ENCODE results near the gene RPUSD1. TPM values are rescaled to one million over a fixed set of nuclear protein-coding genes. Genes with fewer than 3 reads are reported as not detected.

Gene RPUSD1
- total RNA-seq, 1 experiment from 2014 or later, result 12.6 TPM

DNA sequence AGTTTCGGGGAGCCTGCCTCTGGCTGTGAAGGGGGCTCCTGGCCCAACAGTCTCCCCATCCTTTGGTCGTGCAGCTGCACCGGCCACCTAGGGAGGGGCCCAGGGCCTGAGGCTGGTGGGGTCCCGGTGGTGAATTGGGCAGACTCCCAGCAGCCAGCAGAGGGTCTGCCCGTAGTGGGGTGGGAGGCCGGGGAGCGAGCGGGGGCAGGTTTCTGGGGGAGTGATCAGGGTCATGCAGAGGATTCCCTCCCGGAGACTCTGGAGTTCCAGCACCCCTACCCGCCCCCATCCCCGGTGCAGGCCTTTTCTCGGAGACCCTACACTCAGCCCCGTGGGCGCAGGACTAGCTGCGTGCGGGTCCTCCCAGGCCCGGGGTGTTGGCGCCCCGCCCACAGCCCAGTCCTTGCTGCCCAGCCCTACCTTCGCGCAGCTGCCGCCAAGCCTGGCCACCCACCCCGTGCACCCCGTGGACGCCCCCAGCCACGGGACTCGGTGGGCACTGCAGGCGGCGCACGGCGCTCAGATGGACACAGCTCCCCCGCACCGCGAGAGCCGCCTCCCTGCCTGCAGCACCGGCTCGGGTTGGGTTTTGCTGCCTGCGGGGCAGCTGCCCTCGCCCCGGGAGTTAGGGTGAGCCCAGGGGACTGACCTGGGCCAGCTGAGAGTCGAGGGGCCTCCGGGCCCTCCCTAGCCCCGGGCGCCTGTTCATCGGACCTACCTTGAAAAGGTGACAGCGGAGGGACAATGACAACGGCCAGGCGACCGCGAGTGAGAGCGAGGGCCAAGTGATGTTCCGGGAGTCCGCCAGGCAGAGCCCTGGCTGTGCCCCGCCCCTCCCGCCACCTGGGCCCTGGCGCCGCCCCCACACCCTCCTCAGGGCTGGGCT is 12.0 kb upstream of the RPUSD1 start, which contains the start of gene GNG13:
Gene GNG13, minus strand, starts transcription at position 787 of the 886 bp plus-strand sequence. CDS start 1,657 bp downstream, outside the sequence.
- DNase-seq (ENCODE audit: low read depth), result no peak

DNA sequence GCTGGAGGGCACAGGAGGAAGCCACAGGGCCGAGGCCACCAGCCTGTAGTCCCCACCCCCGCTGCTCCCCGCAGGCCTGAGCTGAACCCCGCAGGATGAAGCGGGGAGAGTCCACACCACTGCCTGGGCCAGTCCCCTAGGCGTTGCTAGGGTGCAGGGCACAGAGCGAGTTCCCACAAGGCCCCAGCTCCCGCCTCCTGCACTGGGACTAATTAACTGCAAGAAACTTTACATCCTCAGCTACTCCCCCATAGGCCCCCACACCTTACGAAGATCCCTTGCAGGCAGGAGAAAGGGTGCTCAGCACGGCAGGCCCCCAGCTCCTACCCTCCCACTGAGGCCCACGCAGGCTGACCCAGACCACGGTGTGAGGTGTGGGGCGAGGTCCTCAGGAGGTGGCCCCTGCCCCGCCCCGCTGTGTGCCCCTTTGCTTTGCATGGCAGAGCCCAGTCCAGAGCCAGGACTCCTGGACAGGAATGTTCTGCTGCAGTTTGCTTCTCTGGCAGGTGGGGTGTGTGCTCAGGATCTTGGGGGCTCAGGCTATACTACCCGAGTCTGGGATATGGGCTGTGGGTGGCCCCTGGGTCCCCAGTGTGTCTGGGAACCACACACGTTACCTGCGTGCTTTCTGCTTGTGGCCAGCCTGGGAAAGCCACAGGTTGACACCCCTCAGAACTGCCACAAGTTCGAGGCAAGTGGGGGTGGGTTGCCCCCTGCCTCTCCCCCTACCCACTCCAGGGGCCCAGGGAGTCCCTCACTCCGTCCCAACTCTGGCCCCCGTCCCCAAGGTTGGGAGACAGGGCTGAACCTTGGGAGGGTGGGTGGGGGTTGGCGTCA is 11.1 kb upstream of the RPUSD1 start:
- DNase-seq (ENCODE audit: low read depth), result no peak

DNA sequence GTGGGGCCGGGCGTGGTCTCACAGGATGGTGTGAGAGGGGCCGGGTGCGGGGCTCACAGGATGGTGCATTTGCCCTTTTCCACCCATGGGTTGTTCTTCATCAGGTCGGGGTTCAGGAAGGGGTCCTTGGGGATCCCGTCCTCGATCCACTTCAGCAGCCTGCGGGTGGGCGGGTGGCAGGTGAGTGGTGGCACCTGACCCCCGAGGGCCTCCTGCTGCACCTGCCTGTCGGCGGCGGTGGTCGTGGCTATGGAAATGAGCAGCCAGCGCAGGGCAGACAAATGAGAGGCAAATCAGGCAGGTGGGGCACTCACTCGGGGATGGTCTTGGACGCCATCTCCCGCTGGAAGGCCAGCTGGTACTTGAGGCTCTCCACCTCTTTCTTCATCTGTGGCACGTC is 10.5 kb upstream of the RPUSD1 start:
- no peak for DNase-seq (ENCODE audit: low read depth)

DNA sequence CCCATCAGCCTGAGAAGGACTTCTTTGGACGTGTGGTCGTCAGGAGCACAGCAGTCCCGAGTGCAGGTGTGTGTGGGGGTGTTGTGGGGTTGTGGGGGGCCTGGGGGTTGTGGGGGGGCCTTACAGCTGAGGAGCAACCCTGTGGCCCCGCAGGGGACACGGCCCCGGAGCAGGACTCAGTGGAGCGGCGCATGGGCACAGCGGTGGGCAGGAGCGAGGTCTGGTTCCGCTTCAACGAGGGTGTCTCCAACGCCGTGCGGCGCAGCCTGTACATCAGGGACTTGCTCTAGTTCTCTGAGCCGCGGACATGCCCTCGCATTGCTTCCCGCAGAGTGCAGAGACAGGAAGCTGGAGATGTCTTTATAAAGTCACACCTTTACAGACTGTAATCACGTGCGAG is 9.5 kb upstream of the RPUSD1 start:
- no peak for DNase-seq (ENCODE audit: low read depth)

DNA sequence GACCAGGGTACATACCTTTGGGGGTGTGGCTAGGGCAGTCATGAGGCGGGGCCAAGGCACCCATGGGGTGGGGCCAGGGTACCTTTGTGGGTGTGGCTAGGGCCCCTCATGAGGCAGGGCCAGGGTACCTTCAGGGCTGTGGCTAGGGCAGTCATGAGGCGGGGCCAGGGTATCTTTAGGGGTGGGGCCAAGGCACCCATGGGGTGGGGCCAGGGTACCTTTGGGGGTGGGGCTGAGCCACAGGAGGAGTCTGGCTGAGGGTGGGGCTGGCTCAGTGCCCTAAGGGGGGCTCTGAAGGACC is 8.9 kb upstream of the RPUSD1 start:
- DNase-seq (ENCODE audit: low read depth), result no peak

DNA sequence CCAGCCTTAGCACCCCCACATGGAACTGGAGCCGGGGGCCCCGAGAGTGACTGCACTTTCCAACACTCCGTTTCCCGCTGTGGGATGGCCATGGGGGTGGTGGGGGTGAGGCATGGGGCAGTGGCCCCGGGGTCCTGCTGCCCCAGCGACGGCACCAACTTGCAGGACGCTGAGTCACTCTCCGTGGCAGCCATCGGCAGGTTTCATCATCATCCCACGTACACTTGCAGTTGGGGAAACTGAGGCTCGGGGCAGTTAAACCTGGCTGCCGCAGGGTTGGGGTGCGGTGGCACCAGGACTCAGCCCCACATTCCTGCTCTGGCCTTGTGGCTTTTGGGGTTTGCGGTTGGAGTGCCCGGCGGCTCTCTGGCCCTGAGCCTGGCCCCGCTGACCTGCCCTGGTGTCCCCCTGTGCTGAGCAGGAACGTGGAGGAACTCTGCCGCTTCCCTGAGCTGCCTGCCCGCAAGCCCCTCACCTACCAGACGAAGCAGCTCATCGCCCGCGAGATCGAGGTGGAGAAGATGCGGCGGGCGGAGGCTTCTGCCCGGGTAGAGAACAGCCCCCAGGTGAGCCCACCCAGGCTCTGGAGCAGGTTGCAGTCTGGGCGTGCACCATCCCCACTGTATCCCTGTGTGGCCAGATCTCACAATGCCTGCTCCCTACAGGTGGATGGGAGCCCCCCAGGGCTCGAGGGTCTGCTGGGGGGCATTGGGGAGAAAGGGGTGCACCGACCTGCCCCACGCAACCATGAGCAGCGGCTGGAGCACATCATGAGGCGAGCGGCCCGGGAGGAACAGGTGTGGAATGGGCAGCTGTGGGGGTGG is 8.3 kb upstream of the RPUSD1 start:
- no peak for DNase-seq (ENCODE audit: low read depth)

DNA sequence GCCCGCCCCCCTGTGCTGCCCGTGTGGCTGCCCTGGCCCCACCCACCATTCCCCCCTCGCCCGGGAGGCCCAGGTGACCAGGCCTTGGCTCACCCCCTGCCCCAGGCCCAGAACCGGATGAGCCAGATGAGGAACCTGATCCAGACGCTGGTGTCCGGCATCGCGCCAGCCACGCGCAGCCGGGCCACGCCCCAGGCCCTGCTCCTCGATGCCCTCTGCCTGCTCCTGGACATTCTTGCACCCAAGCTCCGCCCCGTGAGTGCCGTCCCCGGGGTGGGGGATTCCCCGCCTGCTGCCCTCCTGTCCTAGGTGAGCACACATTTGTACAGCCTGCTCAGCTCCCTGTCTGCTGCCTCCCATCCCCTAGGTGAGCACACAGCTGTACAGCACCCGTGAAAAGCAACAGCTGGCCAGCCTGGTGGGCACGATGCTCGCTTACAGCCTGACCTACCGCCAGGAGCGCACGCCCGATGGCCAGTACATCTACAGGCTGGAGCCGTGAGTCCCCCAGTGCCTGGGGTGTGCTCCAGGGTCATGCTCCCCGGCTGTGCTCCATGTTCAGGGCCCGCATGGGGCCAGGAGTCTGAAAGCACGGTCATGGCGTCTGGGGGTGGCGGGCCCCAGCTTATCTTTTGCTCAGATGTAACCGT is 7.5 kb upstream of the RPUSD1 start:
- no peak for DNase-seq (ENCODE audit: low read depth)

DNA sequence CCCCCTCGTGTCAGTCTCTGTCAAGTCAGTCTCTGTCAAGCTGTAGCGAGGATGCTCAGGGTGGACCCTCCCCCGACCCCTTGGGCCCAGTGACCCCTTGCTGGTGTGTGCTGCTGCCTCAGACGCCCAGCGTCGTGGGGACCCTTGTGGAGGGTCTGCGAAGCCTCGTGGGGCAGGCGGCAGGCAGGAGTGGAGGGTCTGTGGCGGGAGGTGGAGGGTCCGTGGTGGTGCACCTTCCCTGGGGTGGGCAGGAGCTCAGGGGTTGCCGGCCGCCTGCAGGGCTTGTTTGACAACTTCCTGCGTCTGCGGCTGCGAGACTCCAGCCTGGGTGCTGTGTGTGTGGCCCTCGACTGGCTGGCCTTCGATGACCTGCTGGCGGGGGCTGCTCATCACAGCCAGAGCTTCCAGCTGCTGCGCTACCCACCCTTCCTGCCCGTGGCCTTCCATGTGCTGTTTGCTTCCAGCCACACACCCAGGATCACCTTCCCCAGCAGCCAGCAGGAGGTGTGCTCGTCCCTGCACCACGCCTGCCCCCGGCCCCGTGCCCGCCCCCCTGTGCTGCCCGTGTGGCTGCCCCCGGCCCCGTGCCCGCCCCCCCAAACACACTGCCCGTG is 6.8 kb upstream of the RPUSD1 start:
- no peak for DNase-seq (ENCODE audit: low read depth)

DNA sequence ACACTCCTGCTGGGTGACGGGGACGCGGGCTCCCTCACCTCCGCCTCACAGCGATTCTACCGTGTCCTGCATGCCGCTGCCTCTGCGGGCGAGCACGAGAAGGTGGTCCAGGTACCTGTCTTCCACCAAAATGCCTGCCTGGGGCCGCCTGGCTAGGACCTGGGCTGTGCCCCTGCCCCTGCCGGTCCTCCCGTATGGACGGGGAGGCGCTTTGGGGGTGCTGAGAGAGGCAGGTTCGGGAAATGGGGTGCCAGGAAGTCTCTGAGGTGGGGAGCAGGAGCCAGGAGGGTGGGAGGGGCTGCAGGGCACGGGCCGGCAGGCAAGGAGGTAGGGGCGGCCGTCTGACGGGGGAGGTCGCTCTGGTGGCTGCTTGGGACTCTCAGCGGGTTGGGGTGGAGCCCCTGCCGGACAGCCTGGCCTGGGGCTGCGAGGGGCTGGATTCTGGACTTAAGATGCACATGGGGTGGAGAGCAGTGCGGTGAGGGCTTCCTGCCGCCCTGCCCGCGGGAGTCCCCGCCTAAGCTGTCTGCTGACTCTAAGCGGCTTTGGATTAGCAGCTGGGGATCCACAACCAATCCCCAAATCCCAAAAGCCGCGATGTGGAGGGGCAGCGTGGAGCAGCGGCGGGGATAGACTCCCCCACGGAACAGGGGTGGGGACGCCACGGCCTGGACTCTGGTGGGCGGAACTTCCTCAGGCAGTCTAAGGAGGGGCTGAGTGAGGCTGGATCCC is 6.1 kb upstream of the RPUSD1 start:
- no peak for DNase-seq (ENCODE audit: low read depth)

DNA sequence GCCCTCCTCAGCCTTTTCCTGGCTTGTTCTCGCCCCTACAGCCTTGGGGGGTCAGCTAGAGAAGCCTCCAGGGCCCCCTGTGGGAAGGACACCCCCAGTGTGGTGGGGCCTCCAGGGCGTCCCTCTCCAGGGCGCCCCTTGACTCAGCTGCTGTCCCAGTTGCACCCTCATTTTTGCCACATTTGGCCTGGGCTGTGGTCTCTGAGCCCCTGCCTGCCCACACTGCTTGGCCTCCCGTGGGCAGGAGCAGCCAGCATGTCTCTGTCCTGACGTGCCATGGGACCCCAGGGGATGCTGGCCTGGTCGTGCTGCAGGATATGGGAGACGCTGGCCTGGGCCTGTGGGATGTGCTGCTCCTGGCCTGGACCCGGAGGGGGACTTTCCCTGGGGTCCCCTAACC is 5.2 kb upstream of the RPUSD1 start:
- no peak for DNase-seq (ENCODE audit: low read depth)

DNA sequence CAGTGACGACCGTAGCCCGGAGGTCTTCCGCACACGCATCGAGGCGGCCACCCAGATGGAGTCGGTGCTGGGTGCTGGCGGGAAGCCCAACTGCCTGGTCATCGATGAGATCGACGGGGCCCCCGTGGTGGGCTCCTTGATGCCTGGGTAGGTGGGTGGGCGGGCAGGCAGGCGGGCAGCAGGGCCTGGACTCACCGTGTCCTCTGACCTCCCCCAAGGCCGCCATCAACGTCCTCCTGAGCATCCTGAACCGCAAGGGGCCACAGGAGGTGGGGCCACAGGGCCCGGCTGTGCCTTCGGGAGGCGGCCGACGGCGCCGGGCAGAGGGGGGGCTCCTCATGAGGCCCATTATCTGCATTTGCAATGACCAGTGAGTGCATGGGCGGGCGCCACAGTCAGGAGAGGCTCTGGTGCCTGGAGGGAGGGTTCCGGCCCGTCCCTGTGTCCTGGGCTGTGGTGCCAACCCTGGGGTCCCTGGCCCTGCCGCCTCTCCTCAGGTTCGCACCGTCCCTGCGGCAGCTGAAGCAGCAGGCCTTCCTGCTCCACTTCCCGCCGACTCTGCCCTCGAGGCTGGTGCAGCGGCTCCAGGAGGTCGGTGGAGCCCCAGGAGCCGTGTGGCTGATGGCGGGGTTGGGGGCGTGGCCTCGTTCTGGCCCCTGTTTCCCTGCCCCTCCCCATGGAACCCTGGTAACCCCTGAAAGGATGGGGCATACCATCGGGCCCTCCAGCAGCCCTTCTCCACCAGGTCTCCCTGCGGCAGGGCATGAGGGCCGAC is 4.2 kb upstream of the RPUSD1 start:
- no peak for DNase-seq (ENCODE audit: low read depth)

DNA sequence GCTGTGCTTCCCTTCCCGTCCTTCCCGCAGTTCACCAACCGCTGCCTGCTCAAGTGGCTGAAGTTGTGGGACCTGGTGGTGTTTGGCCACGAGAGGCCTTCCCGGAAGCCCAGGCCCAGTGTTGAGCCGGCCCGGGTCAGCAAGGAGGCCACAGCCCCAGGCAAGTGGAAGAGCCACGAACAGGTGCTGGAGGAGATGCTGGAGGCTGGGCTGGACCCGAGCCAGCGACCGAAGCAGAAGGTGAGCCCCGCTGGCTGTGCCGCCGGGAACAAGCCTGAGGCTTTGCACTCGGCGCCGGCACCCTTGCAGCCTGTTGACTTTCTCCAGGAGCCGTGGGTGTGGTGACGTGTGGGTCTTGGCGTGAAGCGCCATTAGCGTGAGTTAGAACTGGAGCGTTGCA is 3.0 kb upstream of the RPUSD1 start:
- DNase-seq (ENCODE audit: low read depth), result no peak

DNA sequence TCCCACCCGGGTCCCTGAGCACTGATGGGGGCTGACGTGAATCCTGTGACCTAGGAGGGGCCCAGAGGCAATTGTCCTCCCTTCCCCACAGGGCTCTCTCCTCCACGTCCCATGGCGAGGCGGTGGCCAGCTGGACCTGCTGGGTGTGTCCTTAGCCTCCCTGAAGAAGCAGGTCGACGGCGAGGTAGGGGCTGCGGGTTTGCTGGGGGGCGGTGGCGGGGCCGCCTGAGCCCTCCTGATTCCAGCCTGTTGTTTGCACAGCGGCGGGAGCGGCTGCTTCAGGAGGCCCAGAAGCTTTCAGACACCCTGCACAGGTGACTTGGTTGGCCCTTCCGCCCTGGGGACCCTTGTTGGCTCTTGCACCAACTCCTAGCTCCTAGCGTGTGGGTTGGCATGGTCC is 1.9 kb upstream of the RPUSD1 start:
- DNase-seq (ENCODE audit: low read depth), result no peak

DNA sequence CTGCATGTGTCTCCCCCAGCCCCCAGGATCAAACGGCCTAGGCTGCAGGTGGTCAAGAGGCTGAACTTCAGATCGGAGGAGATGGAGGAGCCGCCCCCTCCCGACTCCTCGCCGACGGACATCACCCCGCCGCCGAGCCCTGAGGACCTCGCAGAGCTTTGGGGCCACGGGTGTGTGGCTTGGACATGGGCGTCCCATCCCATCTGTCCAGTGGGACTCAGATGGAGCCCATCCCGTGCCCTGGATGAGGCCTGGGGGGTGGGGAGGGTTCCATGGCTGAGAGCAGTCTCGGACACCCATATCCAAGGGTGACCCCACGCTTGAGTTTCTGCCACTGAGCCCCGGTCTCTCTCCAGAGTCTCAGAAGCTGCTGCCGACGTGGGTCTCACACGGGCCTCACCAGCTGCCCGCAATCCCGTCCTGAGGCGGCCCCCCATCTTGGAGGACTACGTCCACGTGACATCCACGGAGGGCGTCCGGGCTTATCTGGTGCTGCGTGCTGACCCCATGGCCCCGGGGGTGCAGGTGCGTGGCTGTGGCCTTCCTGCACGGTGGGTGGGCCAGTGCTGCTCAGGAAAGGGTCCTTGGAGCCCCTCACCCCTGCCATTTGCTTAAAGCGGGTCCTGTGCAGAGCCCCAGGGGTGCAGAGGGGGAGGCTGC is 1.1 kb upstream of the RPUSD1 start:
- DNase-seq (ENCODE audit: low read depth), result no peak

DNA sequence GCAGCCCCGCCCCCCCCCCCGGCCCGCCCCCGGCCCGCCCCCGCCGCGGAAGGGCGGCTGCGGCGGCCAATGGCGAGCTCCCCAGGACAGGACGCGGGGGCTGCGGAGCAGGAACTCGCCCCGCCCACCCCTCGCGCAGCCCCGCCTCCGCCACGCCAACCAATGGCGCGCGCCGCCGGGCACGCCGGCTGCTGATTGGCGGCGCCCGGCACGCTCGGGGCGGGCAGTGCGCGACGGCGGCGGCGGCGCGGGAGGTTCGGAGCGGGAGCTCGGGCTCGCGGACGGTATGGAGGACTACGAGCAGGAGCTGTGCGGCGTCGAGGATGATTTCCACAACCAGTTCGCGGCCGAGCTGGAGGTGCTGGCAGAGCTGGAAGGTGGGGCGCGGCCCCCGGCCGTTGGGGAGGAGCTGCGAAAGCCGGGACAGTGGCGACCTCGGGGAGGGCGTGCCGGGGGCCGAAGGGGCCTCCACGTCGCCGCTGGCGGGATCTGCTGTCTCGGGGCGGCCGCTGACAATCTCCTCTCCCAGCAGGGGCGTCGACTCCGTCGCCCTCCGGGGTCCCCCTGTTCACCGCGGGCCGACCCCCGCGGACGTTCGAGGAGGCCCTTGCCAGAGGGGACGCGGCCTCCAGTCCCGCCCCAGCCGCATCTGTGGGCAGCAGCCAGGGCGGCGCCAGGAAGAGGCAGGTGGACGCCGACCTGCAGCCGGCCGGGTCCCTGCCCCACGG is 382 bp upstream of the RPUSD1 start, which contains the start of gene CHTF18:
Gene CHTF18, plus strand, starts transcription at position 222 of the 728 bp plus-strand sequence. Its CDS starts 65 bp downstream, at position 287.
- DNase-seq (ENCODE audit: low read depth), result peak; percentile 84

DNA sequence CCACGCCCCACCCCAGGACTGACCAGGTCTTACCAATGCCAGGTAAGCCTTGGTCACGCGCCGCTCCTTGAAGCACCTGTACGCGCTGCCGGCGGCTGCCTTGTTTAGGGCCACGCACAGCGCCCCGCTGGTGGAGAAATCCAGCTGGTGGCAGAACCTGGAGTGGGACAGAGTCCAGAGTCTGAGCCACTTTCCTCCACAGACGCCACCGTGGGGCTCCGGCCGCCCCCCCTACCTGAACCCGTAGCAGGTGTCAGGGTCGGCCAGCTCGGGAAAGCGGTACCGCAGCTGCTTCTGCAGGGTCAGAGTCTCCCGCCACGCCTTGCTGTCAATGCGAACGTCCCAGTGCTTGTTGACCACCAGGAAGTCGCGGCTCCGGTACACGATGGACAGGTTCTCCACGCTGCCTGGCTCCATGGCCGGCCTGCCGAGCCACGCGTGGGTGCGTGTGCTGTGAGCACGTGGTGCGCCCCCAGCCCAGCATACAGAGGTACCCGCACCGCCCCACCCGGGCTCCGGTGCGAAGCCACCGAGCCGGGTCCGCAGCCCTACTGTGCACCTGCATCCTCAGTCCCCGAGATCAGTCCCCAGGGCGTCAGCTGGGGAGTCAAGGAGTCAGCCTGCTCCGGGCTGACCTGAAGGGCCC is 737 bp downstream of the RPUSD1 start:
- no peak for DNase-seq (ENCODE audit: low read depth)
